Neutrophil (primary cell): Measurements from ENCODE around the gene MRM1.

ENCODE experiments used
- H3K27ac ChIP-seq: fragments of 200-600 bp; sonication (generic); 2 replicates; pipeline ENCODE4 v1.5.1; 2016; ENCODE audit warnings: mild to moderate bottlenecking, moderate library complexity
- H3K27me3 ChIP-seq: fragments of 200-600 bp; sonication (generic); 2 replicates; pipeline ENCODE4 v1.6.0; 2016; ENCODE audit warnings: mild to moderate bottlenecking
- H3K36me3 ChIP-seq: fragments of 200-600 bp; sonication (generic); 2 replicates; pipeline ENCODE4 v1.5.1; 2017
- H3K4me1 ChIP-seq, 2 experiments: fragments of 200-600 bp in 1 of 2; sonication (generic) in 1 of 2; 1 replicate in 1 of 2; 2 replicates in 1 of 2; pipeline versions ENCODE4 v1.5.1 to v1.6.1; 2013 to 2016; ENCODE audit warnings: low read depth in 1 of 2, low read length in 1 of 2, mild to moderate bottlenecking in 1 of 2, moderate library complexity in 1 of 2; ENCODE audit not compliant: control insufficient read depth in 1 of 2, insufficient read depth in 1 of 2
- H3K4me3 ChIP-seq, 2 experiments: fragments of 200-600 bp in 1 of 2; sonication (generic) in 1 of 2; 1 replicate in 1 of 2; 2 replicates in 1 of 2; pipeline ENCODE4 v1.5.1; 2013 to 2016; ENCODE audit warnings: low read depth in 1 of 2, low read length in 1 of 2, mild to moderate bottlenecking in 1 of 2, moderate library complexity in 1 of 2
- H3K9me3 ChIP-seq: fragments of 200-600 bp; sonication (generic); 2 replicates; pipeline ENCODE4 v1.5.1; 2016
- CTCF ChIP-seq: fragments of 200-600 bp; sonication (generic); IDR thresholded peaks from 2 replicates; pipeline ENCODE4 v1.5.1; 2016; ENCODE audit warnings: antibody characterized with exemption

MRM1 gene

GRCh38 chr17:36578671-36579070 is 22.7 kb upstream of the MRM1 start:
- no peak for TF ChIP-seq CTCF
- H3K27ac ChIP-seq: no peak overlapping the region
- no peaks in the 10 kb centered on the region for H3K27me3 ChIP-seq
- H3K4me3 ChIP-seq: no peak overlapping the region
- H3K9me3 ChIP-seq: no peaks in the 10 kb centered on the region
- peaks cover 79% of the 10 kb centered on the region for H3K36me3 ChIP-seq
- no peaks in the 10 kb centered on the region for H3K4me1 ChIP-seq

GRCh38 chr17:36583787-36584186 is 17.6 kb upstream of the MRM1 start:
- H3K27me3 ChIP-seq: no peaks in the 10 kb centered on the region
- H3K36me3 ChIP-seq: peaks cover 99% of the 10 kb centered on the region
- TF ChIP-seq CTCF: no peak
- no peak overlapping the region for H3K4me3 ChIP-seq
- no peaks in the 10 kb centered on the region for H3K4me1 ChIP-seq
- no peak overlapping the region for H3K27ac ChIP-seq
- H3K9me3 ChIP-seq: no peaks in the 10 kb centered on the region

GRCh38 chr17:36586138-36586537 is 15.2 kb upstream of the MRM1 start:
- Histone ChIP-seq H3K4me3 (no peak overlapping the region), H3K27me3 (no peaks in the 10 kb centered on the region), H3K27ac (no peak overlapping the region), H3K36me3 (peaks cover 99% of the 10 kb centered on the region), H3K4me1 (peaks cover 2 to 5% of the 10 kb centered on the region in 2 experiments), H3K9me3 (no peaks in the 10 kb centered on the region)
- no peak for TF ChIP-seq CTCF

- no peak overlapping the region for H3K27ac ChIP-seq
- H3K9me3 ChIP-seq: no peaks in the 10 kb centered on the region
- peaks cover 61% of the 10 kb centered on the region for H3K36me3 ChIP-seq
- H3K4me3 ChIP-seq: no peak overlapping the region
- H3K4me1 ChIP-seq: peaks cover 9 to 17% of the 10 kb centered on the region in 2 experiments
- no peak for TF ChIP-seq CTCF
- H3K27me3 ChIP-seq: peaks cover 29% of the 10 kb centered on the region
These were observed 11.3 kb upstream of the MRM1 start for GRCh38 chr17:36590082-36590481.

GRCh38 chr17:36591434-36592315 is 9.7 kb upstream of the MRM1 start, which contains the start of gene DHRS11:
Gene DHRS11, plus strand, starts transcription at chr17:36591879. Its CDS starts 131 bp downstream, at chr17:36592010.
- H3K4me3 ChIP-seq: peak within 1 kb of the TSS; percentile 67 to 78
- peaks cover 45% of the 10 kb centered on the region for H3K36me3 ChIP-seq
- H3K4me1 ChIP-seq: peaks cover 9 to 17% of the 10 kb centered on the region in 2 experiments
- peaks cover 29% of the 10 kb centered on the region for H3K27me3 ChIP-seq
- no peaks in the 10 kb centered on the region for H3K9me3 ChIP-seq
- H3K27ac ChIP-seq: no peak within 1 kb of the TSS
- no peak for TF ChIP-seq CTCF
